ENCODE measurements around the gene ERVK3-1. TPM values are rescaled to one million over a fixed set of nuclear protein-coding genes. Genes with fewer than 3 reads are reported as not detected.
A peak's percentile ranks its signal among the peaks of the same experiment; 100 is the strongest.

Gene ERVK3-1
- total RNA-seq, 2 experiments from 2014 or later: 38.6 to 53.6 TPM

DNA sequence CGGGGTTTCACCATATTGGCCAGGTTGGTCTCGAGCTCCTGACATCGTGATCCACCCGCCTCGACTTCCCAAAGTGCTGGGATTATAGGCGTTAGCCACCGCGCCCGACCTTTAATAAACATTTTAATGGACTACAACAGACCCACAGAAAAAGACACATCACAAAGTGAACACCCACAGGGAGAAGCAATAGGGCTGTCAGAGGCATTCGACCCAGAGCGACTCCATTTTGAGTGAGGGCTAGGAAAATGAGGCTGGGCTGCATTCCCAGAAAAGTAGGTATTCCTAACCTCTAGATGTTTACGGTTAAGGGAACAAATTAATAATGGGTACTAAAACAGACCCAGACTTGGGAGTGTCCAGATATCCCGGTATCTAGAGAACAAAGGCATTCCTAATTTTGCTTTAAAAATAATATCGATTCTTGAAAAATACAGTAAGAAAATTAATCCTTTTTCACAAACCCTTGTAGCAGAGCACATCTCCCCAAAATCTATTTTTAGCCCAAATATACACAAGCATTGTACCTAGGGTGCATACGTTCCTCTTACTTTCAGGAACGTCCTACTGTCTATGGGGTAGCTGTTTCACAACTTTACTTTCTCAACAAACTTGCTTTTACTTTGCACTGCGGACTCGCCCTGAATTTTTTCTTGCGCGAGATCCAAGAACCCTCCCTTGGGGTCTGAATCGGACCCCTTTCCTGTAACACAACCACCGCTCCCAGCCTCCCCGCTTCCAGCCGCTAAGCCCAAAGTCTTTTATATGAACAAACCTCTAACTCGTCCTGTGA lies 27.2 kb upstream of the ERVK3-1 start:
- Mint-ChIP-seq H3K27ac (peak overlapping the region; percentile 95), H3K4me3 (peak overlapping the region; percentile 98), H3K27me3 (no peaks in the 10 kb centered on the region), H3K9me3 (ENCODE audit: low read depth) (peaks cover 13% of the 10 kb centered on the region), H3K4me1 (peaks cover 28% of the 10 kb centered on the region), H3K36me3 (ENCODE audit: low read depth) (peaks cover 58% of the 10 kb centered on the region)
- ATAC-seq (peak; percentile 3), DNase-seq (no peak)
- ChIA-PET CTCF (interaction anchor here (0.6 to 0.8 kb wide), 3 partner anchors 9 to 242 kb away, joined by 3 to 5 read pairs (median 3); partner anchors contain the start of gene ZBTB45), POLR2A (interaction anchor here (0.7 to 1.2 kb wide), 2 partner anchors 41 to 211 kb away, joined by 3 read pairs; no protein-coding TSS in a partner anchor)
- intact Hi-C loops (cut with DNase I, micrococcal nuclease): loop anchor here (1.0 to 2.0 kb wide), 21 partner anchors 27 to 997 kb away; partner anchors contain the start of genes ERVK3-1 (in 2 of the 2), ZNF584 (in 2 of the 2), ZSCAN22 (in 2 of the 2) and MZF1 (in 1 of the 2)

GRCh38 chr19:58278541-58279041 lies 26.6 kb upstream of the ERVK3-1 start, which contains the start of gene ZNF8:
TSS of gene ZNF8 (plus strand) at chr19:58278955. CDS start at chr19:58279082, 127 bp downstream.
- peaks cover 13% of the 10 kb centered on the region for H3K9me3 Mint-ChIP-seq (ENCODE audit: low read depth)
- no peaks in the 10 kb centered on the region for H3K27me3 Mint-ChIP-seq
- H3K4me3 Mint-ChIP-seq: peak within 1 kb of the TSS; percentile 98
- POLR2A ChIA-PET: interaction anchor here (0.5 to 1.2 kb wide), 3 partner anchors 41 to 1040 kb away, joined by 3 to 4 read pairs (median 3); no protein-coding TSS in a partner anchor
- peak within 1 kb of the TSS; percentile 95 for H3K27ac Mint-ChIP-seq
- ATAC-seq (peak; percentile 98), DNase-seq (peak; percentile 99)
- peaks cover 28% of the 10 kb centered on the region for H3K4me1 Mint-ChIP-seq
- CTCF ChIA-PET: interaction anchor here (0.6 to 0.8 kb wide), 2 partner anchors 8 to 27 kb away, joined by 3 to 5 read pairs; no protein-coding TSS in a partner anchor
- intact Hi-C loops (cut with DNase I, micrococcal nuclease): loop anchor here (1.0 to 2.0 kb wide), 21 partner anchors 27 to 998 kb away; partner anchors contain the start of genes ERVK3-1 (in 2 of the 2), ZNF584 (in 2 of the 2), ZSCAN22 (in 2 of the 2) and MZF1 (in 1 of the 2)
- H3K36me3 Mint-ChIP-seq (ENCODE audit: low read depth): peaks cover 60% of the 10 kb centered on the region

DNA sequence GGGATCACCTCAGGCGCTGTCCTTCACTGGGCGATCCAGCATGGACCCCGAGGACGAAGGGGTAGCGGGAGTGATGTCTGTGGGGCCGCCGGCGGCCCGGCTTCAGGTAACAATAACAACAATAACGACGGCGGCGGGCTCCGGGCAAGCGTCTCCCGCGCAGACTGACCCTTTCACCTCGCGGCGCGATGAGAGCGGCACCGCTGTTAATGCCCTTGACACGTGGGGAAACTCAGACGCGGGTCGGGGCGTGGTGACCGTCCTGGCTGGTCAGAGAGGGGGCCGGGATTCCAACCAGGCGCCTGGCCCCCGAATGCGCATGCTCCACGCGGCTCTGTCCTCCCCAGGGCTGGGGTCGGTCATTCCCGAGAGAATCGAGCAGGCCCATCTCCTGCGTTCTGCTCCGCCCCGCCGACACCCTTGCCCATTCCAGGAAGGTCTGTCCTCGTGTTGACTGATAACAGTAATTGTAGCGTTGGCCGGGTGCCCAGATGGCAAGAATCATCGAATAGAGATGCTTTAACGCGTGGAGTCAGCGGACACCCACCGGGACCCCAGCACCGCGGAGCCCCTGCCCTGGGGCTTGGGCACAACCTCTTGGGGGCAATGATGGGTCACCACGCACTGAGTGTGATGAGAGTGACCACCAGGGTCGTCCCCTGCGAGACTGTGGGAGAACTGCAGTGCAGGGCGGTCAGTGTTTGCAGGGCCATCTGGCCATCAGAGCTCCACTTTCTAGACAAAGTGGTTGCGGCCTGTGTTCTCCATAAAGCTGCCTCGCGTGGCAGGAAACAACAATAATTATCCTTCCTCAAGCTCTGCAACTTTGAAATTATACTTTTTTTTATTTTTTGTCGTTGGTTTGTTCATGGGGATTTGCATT lies 25.9 kb upstream of the ERVK3-1 start:
- Mint-ChIP-seq H3K27ac (peak overlapping the region; percentile 95), H3K4me1 (peaks cover 28% of the 10 kb centered on the region), H3K4me3 (peak overlapping the region; percentile 98), H3K36me3 (ENCODE audit: low read depth) (peaks cover 56% of the 10 kb centered on the region), H3K9me3 (ENCODE audit: low read depth) (peaks cover 10% of the 10 kb centered on the region), H3K27me3 (no peaks in the 10 kb centered on the region)
- DNase-seq (peak; percentile 82), ATAC-seq (peak; percentile 5)
- CTCF ChIA-PET: interaction anchor here (0.5 kb wide), 1 partner anchor 276 kb away, joined by 3 read pairs; no protein-coding TSS in a partner anchor
- POLR2A ChIA-PET: interaction anchor here (0.5 to 1.2 kb wide), 4 partner anchors 20 to 1041 kb away, joined by 3 to 4 read pairs (median 3); no protein-coding TSS in a partner anchor
- intact Hi-C loops (cut with DNase I, micrococcal nuclease): loop anchor here (2.0 kb wide), 4 partner anchors 48 to 998 kb away; partner anchors contain the start of genes ZNF460 (in 1 of the 2), ZNF544 (in 1 of the 2) and ZSCAN22 (in 1 of the 2)

GRCh38 chr19:58279925-58280316 lies 25.3 kb upstream of the ERVK3-1 start:
- ChIA-PET POLR2A (no interaction called here), CTCF (interaction anchor here (0.5 kb wide), 1 partner anchor 277 kb away, joined by 3 read pairs; no protein-coding TSS in a partner anchor)
- peaks cover 54% of the 10 kb centered on the region for H3K36me3 Mint-ChIP-seq (ENCODE audit: low read depth)

GRCh38 chr19:58284199-58284598 lies 21.0 kb upstream of the ERVK3-1 start:
- peaks cover 70% of the 10 kb centered on the region for H3K36me3 Mint-ChIP-seq (ENCODE audit: low read depth)
- intact Hi-C loops (cut with DNase I, micrococcal nuclease): no loop called here
- peaks cover 26% of the 10 kb centered on the region for H3K4me1 Mint-ChIP-seq
- ATAC-seq (no peak), DNase-seq (no peak)
- H3K27me3 Mint-ChIP-seq: no peaks in the 10 kb centered on the region
- H3K9me3 Mint-ChIP-seq (ENCODE audit: low read depth): no peaks in the 10 kb centered on the region
- no peak overlapping the region for H3K27ac Mint-ChIP-seq
- CTCF ChIA-PET: no interaction called here
- POLR2A ChIA-PET: no interaction called here
- no peak overlapping the region for H3K4me3 Mint-ChIP-seq

More at GRCh38 chr19:58279925-58280316, 25.3 kb upstream of the ERVK3-1 start:
- Mint-ChIP-seq H3K27ac (peak overlapping the region; percentile 95), H3K4me3 (peak overlapping the region; percentile 98), H3K9me3 (ENCODE audit: low read depth) (peaks cover 5% of the 10 kb centered on the region), H3K4me1 (peaks cover 28% of the 10 kb centered on the region), H3K27me3 (no peaks in the 10 kb centered on the region)
- intact Hi-C loops (cut with DNase I, micrococcal nuclease): loop anchor here (2.0 kb wide), 4 partner anchors 47 to 999 kb away; partner anchors contain the start of genes ZNF460 (in 1 of the 2), ZNF544 (in 1 of the 2) and ZSCAN22 (in 1 of the 2)
- DNase-seq (no peak), ATAC-seq (no peak)

DNA sequence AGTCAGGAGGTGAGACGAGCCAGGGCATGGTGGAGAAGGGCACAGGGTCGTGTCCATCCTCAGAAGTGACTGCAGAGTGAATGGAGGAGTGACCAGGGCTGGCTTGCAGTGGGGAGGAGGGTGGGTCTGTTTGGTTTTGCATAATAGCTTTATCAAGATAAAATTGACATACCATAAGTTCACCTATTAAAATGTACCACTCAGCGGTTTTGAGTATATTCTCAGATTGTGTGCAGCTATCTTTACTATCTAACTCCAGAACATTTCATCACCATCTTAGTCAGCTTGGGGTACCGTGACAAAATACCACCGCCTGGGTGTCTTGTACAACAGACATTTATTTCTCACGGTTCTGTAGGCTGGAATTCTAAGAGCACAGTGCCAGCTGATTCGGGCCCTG lies 13.2 kb upstream of the ERVK3-1 start:
- H3K9me3 Mint-ChIP-seq (ENCODE audit: low read depth): peaks cover 32% of the 10 kb centered on the region
- ChIA-PET CTCF (no interaction called here), POLR2A (no interaction called here)
- ATAC-seq: no peak
- DNase-seq: no peak
- peaks cover 89% of the 10 kb centered on the region for H3K36me3 Mint-ChIP-seq (ENCODE audit: low read depth)
- no peak overlapping the region for H3K4me3 Mint-ChIP-seq
- H3K4me1 Mint-ChIP-seq: no peaks in the 10 kb centered on the region
- H3K27me3 Mint-ChIP-seq: no peaks in the 10 kb centered on the region
- intact Hi-C loops (cut with DNase I, micrococcal nuclease): no loop called here
- no peak overlapping the region for H3K27ac Mint-ChIP-seq

DNA sequence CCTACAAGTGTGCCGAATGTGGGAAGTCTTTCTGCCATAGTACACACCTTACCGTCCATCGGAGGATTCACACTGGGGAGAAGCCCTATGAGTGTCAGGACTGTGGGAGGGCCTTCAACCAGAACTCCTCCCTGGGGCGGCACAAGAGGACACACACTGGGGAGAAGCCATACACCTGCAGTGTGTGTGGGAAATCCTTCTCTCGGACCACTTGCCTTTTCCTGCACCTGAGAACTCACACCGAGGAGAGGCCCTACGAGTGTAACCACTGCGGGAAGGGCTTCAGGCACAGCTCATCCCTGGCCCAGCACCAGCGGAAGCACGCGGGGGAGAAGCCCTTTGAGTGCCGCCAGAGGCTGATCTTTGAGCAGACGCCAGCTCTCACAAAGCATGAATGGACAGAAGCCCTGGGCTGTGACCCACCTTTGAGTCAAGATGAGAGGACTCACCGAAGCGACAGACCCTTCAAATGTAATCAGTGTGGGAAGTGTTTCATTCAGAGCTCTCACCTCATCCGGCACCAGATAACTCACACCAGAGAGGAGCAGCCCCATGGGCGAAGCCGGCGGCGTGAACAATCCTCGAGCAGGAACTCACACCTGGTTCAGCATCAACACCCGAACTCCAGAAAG lies 10.3 kb upstream of the ERVK3-1 start:
- H3K9me3 Mint-ChIP-seq (ENCODE audit: low read depth): peaks cover 32% of the 10 kb centered on the region
- ATAC-seq: no peak
- no peaks in the 10 kb centered on the region for H3K27me3 Mint-ChIP-seq
- ChIA-PET POLR2A (no interaction called here), CTCF (no interaction called here)
- intact Hi-C loops (cut with DNase I, micrococcal nuclease): no loop called here
- no peak for DNase-seq
- no peak overlapping the region for H3K4me3 Mint-ChIP-seq
- no peak overlapping the region for H3K27ac Mint-ChIP-seq
- no peaks in the 10 kb centered on the region for H3K4me1 Mint-ChIP-seq
- peaks cover 81% of the 10 kb centered on the region for H3K36me3 Mint-ChIP-seq (ENCODE audit: low read depth)

- no peak overlapping the region for H3K27ac Mint-ChIP-seq
- no peak for ATAC-seq
- H3K9me3 Mint-ChIP-seq (ENCODE audit: low read depth): peaks cover 32% of the 10 kb centered on the region
- H3K27me3 Mint-ChIP-seq: no peaks in the 10 kb centered on the region
- CTCF ChIA-PET: interaction anchor here (0.7 kb wide), 1 partner anchor 170 kb away, joined by 3 read pairs; no protein-coding TSS in a partner anchor
- H3K36me3 Mint-ChIP-seq (ENCODE audit: low read depth): peaks cover 85% of the 10 kb centered on the region
- no peak overlapping the region for H3K4me3 Mint-ChIP-seq
- no peaks in the 10 kb centered on the region for H3K4me1 Mint-ChIP-seq
- DNase-seq: no peak
- intact Hi-C loops (cut with DNase I, micrococcal nuclease): no loop called here
- POLR2A ChIA-PET: no interaction called here
Observed at GRCh38 chr19:58296104-58296503, 9.1 kb upstream of the ERVK3-1 start.

DNA sequence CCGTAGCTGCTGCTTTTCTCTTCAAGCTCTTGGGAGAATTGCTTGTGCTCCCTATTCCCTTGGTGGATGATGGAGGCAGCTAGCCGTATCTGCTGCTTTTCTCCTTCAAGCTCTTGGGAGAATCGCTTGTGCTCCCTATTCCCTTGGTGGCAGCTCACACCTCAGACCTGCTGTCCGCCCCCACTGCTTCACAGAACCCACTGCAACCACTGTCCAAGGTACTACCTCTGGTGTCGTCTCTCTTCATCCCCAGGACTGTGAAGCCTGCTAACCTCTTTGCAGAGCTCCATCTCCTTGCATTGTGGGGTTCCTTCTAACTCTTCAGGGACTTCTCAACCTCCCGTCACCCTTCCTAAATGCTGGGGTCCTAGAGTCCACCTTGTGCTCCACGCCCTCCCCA lies 4.6 kb upstream of the ERVK3-1 start:
- Mint-ChIP-seq H3K4me1 (peaks cover 13% of the 10 kb centered on the region), H3K27ac (no peak overlapping the region), H3K36me3 (ENCODE audit: low read depth) (peaks cover 64% of the 10 kb centered on the region), H3K4me3 (no peak overlapping the region), H3K27me3 (no peaks in the 10 kb centered on the region), H3K9me3 (ENCODE audit: low read depth) (no peaks in the 10 kb centered on the region)
- intact Hi-C loops (cut with DNase I, micrococcal nuclease): no loop called here
- CTCF ChIA-PET: no interaction called here
- DNase-seq: no peak
- POLR2A ChIA-PET: no interaction called here
- ATAC-seq: no peak

- CTCF ChIA-PET: interaction anchor here (1.4 kb wide), 1 partner anchor 19 kb away, joined by 4 read pairs; no protein-coding TSS in a partner anchor
- Mint-ChIP-seq H3K9me3 (ENCODE audit: low read depth) (no peaks in the 10 kb centered on the region), H3K4me3 (peak overlapping the region; percentile 99), H3K27me3 (no peaks in the 10 kb centered on the region), H3K27ac (peak overlapping the region; percentile 100), H3K4me1 (peaks cover 45% of the 10 kb centered on the region), H3K36me3 (ENCODE audit: low read depth) (peaks cover 69% of the 10 kb centered on the region)
- intact Hi-C loops (cut with DNase I, micrococcal nuclease): no loop called here
- no peak for ATAC-seq
- DNase-seq: no peak
- POLR2A ChIA-PET: no interaction called here
Observed at GRCh38 chr19:58304255-58304654, 922 bp upstream of the ERVK3-1 start.
